HG02798 (cell line): ENCODE measurements around the gene MGME1.

Source experiments
- ATAC-seq: cut with Tn5 transposase; IDR thresholded peaks from one replicate; pipeline ENCODE4 v1.9.1; 2021; ENCODE audit warnings: mild to moderate bottlenecking; ENCODE audit not compliant: unreplicated experiment, poor library complexity

MGME1 gene, protein sequence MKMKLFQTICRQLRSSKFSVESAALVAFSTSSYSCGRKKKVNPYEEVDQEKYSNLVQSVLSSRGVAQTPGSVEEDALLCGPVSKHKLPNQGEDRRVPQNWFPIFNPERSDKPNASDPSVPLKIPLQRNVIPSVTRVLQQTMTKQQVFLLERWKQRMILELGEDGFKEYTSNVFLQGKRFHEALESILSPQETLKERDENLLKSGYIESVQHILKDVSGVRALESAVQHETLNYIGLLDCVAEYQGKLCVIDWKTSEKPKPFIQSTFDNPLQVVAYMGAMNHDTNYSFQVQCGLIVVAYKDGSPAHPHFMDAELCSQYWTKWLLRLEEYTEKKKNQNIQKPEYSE

DNA sequence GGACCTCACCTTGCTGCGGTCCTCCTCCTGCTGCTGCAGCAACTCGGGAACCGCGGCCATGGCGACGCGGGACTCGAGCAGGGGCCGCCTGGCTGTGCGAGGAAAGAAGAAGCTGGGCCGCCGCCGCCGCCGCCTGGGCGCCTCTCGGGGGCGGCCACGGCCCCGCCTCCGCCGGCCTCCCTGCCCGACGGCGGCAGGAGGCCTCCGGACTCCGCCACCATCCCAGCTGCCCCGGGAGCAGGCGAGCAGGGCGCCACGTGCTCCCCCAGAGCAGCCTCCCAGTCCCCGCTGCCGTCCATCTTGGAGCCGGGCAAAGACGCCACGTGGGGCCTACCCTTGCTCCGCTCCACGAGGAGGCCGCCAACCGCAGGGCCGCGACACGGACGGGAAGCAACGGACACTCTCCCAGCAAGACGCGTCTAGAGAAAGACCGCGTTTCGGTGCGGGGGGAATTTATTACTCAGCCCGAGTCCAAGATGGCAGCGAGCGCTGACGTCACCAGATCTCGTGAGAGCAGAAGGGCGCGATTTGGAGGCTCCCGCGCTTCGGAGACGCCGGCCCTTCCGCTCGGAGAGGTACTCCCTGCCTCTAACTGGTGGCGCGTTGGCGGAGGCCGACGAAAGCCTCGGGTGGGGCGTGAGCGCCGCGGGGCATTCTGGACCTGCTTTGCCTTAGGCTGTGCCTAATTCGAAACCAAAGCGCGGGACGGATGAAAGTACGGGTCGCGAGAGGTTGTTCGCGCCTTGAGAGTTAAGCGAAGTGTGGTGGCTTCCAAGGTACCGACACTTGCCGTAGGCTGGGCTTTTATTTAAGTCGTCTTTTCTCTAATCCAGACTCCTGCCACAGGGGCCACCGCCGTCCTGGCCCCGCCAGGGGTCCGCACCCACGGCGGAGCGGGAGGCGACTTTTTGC lies at the start of gene MGME1, which contains the start of gene SNX5:
Gene MGME1, plus strand, starts transcription at position 653 of the 912 bp plus-strand sequence. CDS start 842 bp downstream, outside the sequence.
Gene SNX5, minus strand, starts transcription at position 429 of the 912 bp plus-strand sequence. Its CDS starts 369 bp downstream, at position 60.
- ATAC-seq, result peak; percentile 84

DNA sequence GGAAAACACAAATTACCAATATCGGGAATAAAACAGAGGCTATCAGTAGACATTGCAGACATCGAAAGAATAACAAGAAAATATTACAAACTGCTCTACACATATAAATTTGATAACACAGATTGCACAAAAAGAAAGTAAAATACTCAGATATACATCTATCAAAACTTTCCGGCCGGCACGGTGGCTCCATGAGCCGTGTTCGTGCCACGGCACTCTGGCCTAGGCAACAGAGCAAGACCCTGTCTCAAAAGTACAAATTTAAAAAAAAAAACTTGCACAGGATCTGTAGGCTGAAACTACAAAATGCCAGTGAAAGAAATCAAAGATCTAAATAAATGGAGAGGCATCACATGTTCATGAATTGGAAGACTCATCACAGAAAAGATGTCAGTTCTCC lies 49.7 kb upstream of the MGME1 start:
- ATAC-seq, result no peak

DNA sequence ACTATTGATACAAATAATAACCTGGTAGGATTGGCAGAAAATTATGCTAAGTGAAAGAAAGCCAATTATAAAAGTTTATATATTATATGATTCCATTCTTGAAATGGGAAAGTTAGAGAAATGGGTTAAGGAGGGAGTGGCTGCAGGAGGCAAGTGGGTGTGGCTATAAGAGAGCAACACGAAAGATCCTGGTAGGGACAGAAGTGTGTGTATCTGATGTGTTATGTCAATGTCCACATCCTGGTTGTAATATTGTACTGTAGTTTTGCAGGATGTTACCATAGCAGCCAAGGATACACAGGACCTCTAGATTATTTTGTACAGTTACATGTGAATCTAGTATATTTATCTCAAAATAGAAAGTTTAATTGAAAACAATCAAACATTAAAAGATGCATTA lies 47.0 kb upstream of the MGME1 start:
- ATAC-seq, result no peak

DNA sequence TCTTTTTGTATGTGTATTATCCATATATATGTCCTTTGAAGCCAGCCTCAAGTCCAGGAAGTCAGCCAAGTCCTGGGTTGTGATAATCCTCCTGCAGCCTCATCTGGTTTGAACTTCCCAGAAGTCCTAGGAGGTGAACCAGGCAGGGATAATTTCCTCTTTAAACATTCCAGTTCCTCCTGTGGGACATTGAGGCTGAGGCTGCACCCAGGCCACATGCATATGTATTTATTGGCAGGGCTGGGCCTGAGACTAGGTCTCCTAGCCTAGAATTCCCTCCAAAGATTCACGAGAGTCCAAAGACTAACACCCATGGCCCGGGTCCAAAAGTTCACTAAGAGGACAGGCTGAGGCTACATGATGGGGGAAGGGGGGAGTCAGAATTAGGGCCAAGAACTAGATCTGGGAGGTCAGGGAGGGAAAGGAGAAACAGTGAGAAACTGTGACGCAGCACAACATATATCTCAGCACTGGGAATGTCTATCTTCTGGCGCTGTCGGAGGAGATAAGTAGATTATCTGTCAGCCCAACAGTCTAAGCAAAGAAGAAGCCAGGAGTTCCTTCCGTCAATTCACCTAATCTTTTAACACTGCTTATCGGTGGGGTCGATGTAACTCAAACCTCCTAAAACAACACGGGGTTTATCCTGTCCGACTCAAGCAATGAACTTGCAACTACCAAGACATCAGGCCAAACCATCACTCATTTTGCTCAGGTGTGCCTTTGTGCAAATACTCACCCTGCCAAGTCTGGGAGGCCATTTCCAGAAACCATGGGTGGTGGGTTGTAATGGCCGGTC lies 43.5 kb upstream of the MGME1 start:
- no peak for ATAC-seq

DNA sequence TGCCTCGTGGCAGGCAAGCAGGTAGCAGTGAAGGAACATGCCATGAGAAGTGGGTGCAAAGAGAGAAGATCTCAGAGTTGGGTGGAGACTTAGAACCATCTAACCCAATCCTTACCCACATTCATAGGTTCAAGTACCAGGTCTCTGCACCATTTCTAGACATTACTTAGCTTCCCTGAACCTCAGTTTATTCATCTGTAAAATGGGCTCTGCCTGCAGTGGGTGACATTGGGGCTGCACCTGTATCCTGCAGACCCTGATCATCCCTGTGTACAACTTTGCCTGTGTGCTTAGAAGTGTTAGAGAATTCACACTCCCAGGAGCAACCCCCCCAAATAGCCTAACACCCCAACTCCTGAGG lies 42.9 kb upstream of the MGME1 start:
- ATAC-seq, result no peak

DNA sequence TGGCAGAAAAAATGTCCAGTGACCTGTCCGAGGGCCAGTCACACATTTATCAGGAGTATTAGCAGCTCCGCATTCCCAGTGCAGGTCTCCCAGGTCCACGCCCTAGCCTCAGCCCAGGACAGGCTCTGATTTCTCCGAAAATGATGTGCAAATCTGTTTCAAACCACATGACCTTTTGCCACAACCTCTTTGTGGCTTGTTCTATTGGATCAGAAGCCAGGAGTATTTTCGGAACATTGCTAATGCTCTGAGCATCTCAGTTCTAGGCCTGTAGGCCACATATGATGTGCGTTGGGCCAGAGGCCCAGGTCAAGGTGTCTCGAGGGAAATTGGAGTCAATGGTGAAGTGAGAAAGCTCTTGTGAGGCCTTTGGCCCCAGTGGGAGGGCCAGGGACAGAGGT lies 40.6 kb upstream of the MGME1 start:
- ATAC-seq, result no peak

DNA sequence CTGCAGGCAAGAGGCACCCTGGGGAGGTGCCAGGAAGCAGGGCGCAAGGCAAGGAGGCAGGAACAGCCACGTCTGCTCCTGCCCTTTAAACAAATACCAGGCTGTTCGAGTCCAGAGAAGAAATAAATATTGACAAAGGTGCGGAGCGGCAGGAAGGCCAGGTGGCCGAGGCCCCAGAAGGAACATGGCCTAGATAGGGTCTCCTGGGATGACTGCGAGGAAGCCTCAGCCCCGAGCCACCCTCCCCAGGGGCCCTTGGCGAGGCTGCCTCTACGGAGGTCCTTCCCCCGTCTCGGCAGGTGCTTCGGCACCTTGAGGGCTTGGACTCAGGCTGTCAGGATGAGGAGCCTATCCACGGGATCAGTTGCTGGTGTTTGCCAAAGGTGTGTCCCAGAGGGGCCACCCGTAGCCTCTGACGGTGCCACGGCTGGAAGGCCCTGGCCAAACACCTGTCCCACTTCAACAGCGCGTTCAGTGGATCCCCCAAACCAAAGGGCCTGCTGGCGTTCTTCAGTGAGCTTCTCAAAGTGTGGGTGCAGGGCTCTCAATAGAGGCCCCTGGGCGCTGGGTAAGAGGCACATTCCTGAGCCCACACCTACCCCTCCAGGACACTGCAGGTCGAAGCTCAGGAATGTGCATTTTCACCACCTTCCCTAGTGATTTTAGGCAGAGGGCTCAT lies 40.0 kb upstream of the MGME1 start:
- no peak for ATAC-seq

DNA sequence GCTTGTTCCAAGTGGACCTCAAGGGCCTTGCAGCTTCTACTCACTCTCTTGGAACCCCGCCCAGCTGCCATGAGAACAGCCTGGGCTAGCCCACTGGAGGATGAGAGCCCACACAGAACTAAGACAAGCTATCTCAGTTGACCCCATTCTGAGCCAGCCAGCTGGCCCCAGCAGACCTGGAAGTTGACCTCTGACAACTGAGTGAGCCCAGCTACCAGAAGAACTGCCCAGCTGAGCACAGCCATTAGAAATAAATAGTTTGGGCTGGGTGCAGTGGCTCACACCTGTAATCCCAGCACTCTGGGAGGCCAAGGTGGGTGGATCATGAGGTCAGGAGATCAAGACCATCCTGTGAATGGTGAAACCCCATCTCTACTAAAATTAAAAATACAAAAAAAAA lies 37.3 kb upstream of the MGME1 start:
- no peak for ATAC-seq

DNA sequence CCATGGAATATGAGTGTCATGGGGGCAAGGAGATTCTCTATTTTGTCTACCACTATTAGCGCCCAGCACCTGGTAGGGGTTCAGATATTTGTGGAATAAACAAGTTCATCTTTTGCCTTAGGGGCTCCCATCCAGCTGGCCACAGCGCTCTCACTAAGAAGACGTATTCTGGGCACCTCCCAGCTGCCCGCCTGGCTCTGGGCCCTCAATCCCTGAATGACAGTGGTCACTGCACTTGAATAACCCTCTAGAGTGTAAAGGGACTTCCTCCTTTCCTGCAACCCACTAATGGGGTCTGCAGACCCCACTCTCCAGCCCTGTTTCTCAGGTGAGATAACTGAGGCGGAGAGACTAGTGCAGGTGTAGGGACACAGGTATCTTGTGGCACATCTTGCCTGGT lies 36.4 kb upstream of the MGME1 start:
- ATAC-seq, result no peak

DNA sequence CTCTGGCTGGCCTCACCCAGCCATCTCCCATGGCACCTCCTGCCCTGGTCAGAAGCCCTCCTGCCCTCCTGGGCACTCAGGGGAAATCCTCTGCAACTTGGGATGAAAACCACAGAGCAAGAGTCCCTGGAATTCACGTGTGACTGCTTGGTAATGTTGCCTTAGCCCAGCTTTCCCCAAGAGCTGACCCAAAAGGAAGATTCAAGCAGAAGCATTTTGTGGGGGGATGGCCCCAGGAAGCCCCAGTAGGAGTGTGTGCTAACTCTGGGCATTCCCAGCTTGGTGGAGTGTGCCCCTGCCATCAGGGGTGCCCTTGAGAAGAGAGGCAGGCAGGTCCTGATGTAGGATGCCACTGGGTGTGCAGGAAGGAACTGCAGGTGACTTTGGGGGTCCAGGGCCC lies 35.7 kb upstream of the MGME1 start:
- no peak for ATAC-seq

DNA sequence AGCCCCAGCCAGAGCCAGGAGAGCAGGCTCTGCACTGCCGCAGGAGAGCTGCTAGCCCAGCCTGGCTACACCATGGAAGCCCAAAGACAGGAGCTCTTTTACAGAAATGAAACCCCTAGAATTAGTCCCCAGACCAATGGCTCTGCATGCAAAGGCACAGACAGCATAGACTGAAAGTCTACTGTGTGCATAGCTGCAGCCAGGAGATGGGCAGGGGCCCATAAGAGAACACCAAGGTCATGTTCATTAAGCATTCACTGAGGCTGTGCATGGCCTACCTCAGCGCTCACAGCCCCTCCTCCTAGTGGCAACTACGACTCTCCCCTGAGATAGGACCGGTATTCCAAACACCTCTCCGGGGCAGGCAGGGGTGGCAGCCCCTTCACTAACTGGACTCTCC lies 35.1 kb upstream of the MGME1 start:
- no peak for ATAC-seq

DNA sequence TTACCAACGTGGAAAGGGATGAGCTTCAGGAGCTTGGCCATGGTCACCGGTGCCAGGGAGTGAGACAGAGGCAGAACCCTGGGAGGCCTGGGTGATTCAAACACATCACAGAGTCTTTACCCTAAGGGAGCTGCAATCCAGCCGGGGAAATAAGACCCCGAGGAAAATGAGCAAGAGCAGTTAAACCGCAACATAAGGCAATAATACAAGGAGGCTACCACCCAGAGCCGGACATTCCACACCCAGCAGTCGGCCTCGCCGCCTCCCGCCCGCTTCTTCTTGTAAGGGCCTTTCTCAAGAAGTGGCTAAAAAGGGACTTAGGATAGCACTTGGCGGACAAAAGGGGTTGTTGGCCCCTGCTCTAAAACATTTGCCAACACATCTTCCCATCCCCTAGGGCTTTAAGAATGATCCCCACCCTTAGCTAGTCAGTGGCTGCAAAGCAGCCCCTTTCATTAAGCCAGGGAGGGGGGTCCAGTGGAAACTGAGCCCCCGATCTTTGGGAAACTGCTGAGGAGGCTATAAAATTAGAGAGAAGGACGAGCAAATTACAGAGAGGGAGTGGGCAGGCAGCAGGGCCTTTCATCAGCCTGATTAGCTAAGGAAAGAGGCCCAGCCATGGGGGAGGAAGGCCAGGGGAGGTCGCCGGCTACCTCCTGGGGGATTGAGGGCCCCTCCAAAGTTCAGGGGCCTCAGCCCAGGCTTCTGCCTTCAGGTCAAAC lies 34.5 kb upstream of the MGME1 start:
- no peak for ATAC-seq

DNA sequence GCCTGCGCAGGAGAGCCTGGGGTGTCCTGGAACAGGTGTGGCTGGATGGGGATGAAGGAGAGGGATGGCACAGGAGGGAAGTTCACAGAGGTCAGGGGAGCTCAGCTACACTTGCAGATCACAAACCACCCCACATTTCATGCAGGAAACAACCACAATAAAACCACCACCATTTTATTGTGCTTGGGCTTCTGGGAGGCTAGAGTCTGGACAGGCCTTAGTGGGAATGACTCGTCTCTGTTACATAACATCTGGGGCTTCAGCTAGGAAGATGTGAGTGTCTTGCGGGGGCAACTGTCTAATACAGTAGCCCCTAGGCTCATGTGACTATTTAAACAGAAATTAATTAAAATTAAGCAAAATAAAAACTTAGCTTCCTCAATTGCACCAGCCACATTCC lies 33.6 kb upstream of the MGME1 start:
- ATAC-seq, result no peak

DNA sequence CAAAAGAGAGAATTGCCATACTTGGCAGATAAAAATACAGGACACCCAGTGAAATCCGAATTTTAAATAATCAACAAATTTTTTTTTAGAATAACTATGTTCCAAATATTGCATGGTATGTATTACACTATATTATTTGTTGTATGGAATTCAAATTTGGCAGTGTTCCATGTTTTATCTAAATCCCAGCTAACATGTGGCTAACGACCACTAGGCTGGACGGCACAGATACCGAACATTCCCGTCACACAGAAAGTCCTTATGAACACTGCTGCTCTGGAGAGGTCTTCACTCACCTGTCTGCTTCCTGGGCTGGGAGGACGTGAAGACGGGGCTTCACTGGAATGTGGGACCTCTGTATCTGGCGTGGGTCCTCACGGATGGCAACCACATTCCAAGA lies 33.1 kb upstream of the MGME1 start:
- ATAC-seq, result no peak

DNA sequence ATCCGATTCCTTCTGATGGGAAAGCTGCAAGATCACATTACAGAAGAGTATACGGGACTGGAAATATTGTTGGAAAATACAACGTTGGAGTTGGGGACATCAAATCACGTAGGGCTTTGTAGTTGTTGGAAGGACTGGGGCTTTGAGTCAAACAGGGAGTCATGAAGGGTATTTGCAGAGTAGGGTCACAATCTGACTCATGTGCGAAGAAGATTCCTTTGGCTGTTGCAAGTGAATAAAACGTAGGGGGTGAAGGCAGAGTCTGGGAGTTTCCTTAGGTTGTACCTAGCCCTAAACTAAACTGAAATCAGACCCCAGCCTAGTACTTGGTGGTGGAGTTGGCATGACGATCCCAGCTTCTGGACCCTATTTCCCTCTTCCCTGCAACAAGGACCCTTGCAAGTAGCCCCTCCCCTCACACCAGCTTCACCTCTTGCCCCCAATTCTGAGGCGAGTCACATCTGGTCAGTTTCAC lies 32.5 kb upstream of the MGME1 start:
- ATAC-seq, result no peak

DNA sequence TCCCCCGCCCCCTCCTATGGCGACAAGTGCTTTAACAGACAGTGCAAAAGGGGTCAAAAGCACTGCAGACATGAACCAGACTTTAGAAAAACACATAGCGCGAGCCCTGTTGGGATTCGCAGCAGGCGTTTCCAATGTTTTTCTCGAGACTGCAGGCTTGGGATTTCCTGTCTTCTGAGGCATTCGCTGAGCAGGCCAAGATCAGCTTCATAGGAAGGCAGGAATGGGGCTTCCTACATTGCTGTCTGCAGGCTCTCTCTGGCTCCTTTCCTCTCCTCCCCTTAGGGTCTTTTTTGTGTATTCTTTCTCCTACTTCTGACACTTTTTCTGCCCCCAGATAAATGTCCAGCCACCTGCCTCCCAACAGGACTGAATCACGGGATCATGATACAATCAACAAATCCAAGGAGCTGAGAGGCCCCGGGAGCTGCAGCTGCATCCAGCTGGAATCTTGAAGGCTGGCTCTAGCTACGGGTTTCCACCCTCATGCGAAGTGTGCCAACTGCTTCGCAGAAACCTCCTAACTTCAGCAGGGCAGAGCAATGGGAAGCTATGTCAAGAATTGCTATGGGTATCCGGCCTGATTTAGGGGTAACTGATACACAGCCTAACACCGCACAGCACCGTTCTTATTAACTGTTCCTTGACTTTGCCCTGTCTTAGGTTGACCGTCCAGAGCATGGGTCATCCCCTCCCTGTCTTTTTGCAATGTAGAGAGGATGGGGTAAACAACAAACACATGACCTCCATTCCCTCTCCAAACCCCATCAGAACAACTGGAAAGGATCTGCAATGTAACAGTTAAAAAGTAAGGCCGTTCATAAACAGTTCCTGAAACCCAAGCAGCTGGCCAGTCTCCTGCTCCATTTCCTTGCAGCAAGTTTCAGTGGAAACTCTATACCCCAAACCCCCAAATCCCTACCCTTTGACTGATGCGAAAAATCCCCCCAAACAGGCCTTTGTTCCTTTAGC lies 31.8 kb upstream of the MGME1 start:
- no peak for ATAC-seq

DNA sequence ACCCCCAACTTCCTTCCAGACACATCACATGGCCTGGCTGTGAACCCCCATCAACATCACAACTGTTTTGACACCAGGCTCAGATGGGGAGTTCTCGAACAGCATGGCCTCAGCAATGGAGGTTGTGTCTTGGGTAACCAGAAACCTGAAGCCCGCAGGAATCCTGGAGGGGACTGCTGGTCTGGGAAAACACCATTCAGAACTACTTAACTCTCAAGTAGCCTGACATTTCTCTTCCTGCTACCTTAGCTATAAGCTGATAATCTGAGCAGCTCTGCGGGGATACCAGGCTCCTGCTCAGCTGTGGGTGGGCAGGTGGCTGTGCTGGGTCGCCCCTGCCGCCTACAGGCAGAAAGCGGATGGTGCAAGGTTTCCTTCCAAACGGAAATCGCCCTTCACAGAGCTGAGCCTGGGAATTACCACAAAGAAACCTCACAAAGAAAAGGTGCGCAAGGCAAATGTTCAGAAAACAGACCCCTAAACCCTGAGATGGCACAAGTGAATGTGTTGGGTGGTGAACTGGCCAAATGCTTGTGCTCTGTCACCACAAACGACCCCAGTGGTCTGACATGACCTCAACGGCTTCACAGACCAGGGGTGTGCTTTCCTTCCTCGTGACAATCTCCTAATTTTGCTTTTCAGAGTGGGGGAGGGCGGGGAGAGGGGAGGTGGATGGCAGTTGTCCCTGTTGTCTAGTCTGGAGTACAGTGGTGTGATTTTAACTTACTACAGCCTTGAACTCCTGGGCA lies 29.8 kb upstream of the MGME1 start:
- ATAC-seq, result peak; percentile 79
